ENCODE data around the gene IL17D. TPM values are rescaled to one million over a fixed set of nuclear protein-coding genes. Genes with fewer than 3 reads are reported as not detected.

IL17D gene
- total RNA-seq, 1 experiment from 2014 or later, result 1.2 TPM

- Histone ChIP-seq H3T11ph (ENCODE audit: low read length) (no peak overlapping the region), H2BK20ac (ENCODE audit: low read depth, low read length, poor library complexity, severe bottlenecking) (no peak overlapping the region), H4K20me1 (ENCODE audit: control insufficient read depth, insufficient read depth, insufficient read length) (no peaks in the 10 kb centered on the region), H3K79me2 (ENCODE audit: insufficient read depth, low read length) (no peaks in the 10 kb centered on the region), H3K23ac (ENCODE audit: insufficient read length, low read depth, low read length) (no peak overlapping the region), H3K79me1 (ENCODE audit: insufficient read depth, low read depth, low read length, poor library complexity, severe bottlenecking) (no peaks in the 10 kb centered on the region), H2BK120ac (ENCODE audit: low read depth, low read length, poor library complexity, severe bottlenecking) (no peak overlapping the region), H3K27ac (ENCODE audit: insufficient read length, low read depth, low read length) (no peak overlapping the region), H3K56ac (ENCODE audit: insufficient read length, low read depth, low read length) (no peak overlapping the region), H3K23me2 (ENCODE audit: insufficient read length, low read depth, low read length, poor library complexity, severe bottlenecking) (no peaks in the 10 kb centered on the region), H2BK5ac (ENCODE audit: insufficient read length, low read length) (no peak overlapping the region), H3K4ac (ENCODE audit: low read depth, low read length) (no peak overlapping the region), H3K9ac (ENCODE audit: extremely low read depth, insufficient read length, low read length) (no peak overlapping the region), H2AFZ (ENCODE audit: low read length) (no peak overlapping the region), H3K27me3 (ENCODE audit: insufficient read depth, low read length) (no peaks in the 10 kb centered on the region), H3K9me3 (ENCODE audit: control insufficient read depth, low read depth, low read length) (no peaks in the 10 kb centered on the region), H3K4me2 (ENCODE audit: insufficient read depth, insufficient read length, low read length) (no peak overlapping the region), H3K4me1 (ENCODE audit: insufficient read depth, low read length) (no peaks in the 10 kb centered on the region), H2BK15ac (ENCODE audit: low read depth, low read length) (no peak overlapping the region), H4K8ac (replicated peaks; ENCODE audit: insufficient read length, low read depth, low read length) (no peak overlapping the region), H4K5ac (ENCODE audit: insufficient read length, low read depth, low read length) (no peak overlapping the region), H2BK12ac (ENCODE audit: insufficient read length, low read depth, low read length) (no peak overlapping the region), H3K14ac (ENCODE audit: insufficient read depth, low read length) (no peak overlapping the region), H4K91ac (ENCODE audit: insufficient read length, low read depth, low read length) (no peak overlapping the region), H2AK5ac (ENCODE audit: insufficient read length, low read length) (no peak overlapping the region), H3K18ac (ENCODE audit: insufficient read length, low read depth, low read length) (no peak overlapping the region)
- Mint-ChIP-seq H3K4me1 (peaks cover 15 to 17% of the 10 kb centered on the region in 2 experiments), H3K27me3 (ENCODE audit: low read depth) (peaks cover 42% of the 10 kb centered on the region), H3K36me3 (ENCODE audit: insufficient read depth in 1 of 3, low read depth in 3 of 3) (no peaks in the 10 kb centered on the region), H3K27ac (no peak overlapping the region), H3K4me3 (no peak overlapping the region), H3K9me3 (no peaks in the 10 kb centered on the region)
- no CpG with 5 or more reads among the region's 12 CpGs for WGBS (ENCODE audit: extremely low coverage, insufficient read length, low lambda C conversion rate)
- no peak for DNase-seq
- TF ChIP-seq CTCF (conservative IDR thresholded peaks at IDR 0.05), result no peak
Measured at GRCh38 chr13:20718958-20719566, 15.6 kb downstream of the IL17D start.

All from H9 (cell line).